KMS-11 (cell line): ENCODE data around the gene CACNA1D.

Source experiments
- H2AFZ ChIP-seq: fragments of 200-600 bp; sonication (generic); 2 replicates; pipeline ENCODE4 v1.6.1; 2016; ENCODE audit warnings: antibody characterized with exemption, mixed run types, low read depth
- H3K27ac ChIP-seq: fragments of 200-600 bp; sonication (generic); 2 replicates; pipeline ENCODE4 v1.6.1; 2016; ENCODE audit warnings: mild to moderate bottlenecking, mixed run types
- H3K27me3 ChIP-seq: fragments of 200-600 bp; sonication (generic); 2 replicates; pipeline ENCODE4 v1.6.1; 2017; ENCODE audit warnings: mild to moderate bottlenecking, low read depth, mixed run types, moderate library complexity; ENCODE audit not compliant: insufficient read depth
- H3K36me3 ChIP-seq: fragments of 200-600 bp; sonication (generic); 2 replicates; pipeline ENCODE4 v1.6.1; 2017; ENCODE audit warnings: mild to moderate bottlenecking, mixed run types; ENCODE audit not compliant: insufficient read depth
- H3K4me1 ChIP-seq: fragments of 200-600 bp; sonication (generic); 2 replicates; pipeline ENCODE4 v1.6.1; 2016; ENCODE audit warnings: mild to moderate bottlenecking, low read depth, mixed run types; ENCODE audit not compliant: poor library complexity, severe bottlenecking
- H3K4me2 ChIP-seq: fragments of 200-600 bp; sonication (generic); 2 replicates; pipeline ENCODE4 v1.7.0; 2016; ENCODE audit warnings: mild to moderate bottlenecking, mixed run types
- H3K4me3 ChIP-seq: fragments of 200-600 bp; sonication (generic); IDR thresholded peaks from 2 replicates; pipeline ENCODE4 v1.6.1; 2017; ENCODE audit warnings: low read depth, low read length, mixed read lengths; ENCODE audit not compliant: insufficient read depth
- H3K79me2 ChIP-seq: fragments of 200-600 bp; sonication (generic); 2 replicates; pipeline ENCODE4 v1.6.1; 2016; ENCODE audit warnings: low read depth, mixed run types; ENCODE audit not compliant: insufficient read depth
- H3K9ac ChIP-seq: fragments of 200-600 bp; sonication (generic); 2 replicates; pipeline ENCODE4 v1.6.1; 2016; ENCODE audit warnings: mild to moderate bottlenecking, mixed run types
- H4K20me1 ChIP-seq: fragments of 200-600 bp; sonication (generic); 2 replicates; pipeline ENCODE4 v1.6.1; 2016; ENCODE audit warnings: mild to moderate bottlenecking, mixed run types; ENCODE audit not compliant: insufficient read depth
- CTCF ChIP-seq: fragments of 200-600 bp; sonication (generic); conservative IDR thresholded peaks from 2 replicates; pipeline ENCODE4 v1.6.1; 2017; ENCODE audit warnings: low read depth, mild to moderate bottlenecking, antibody characterized with exemption, low read length, moderate library complexity, mixed read lengths

Gene CACNA1D

GRCh38 chr3:53709860-53710674, 215.7 kb downstream of the CACNA1D start:
- Histone ChIP-seq H3K4me2 (no peak overlapping the region), H3K27me3 (no peaks in the 10 kb centered on the region), H3K79me2 (no peaks in the 10 kb centered on the region), H3K27ac (no peak overlapping the region), H4K20me1 (no peaks in the 10 kb centered on the region), H3K9ac (no peak overlapping the region), H3K4me1 (peaks cover 29% of the 10 kb centered on the region), H2AFZ (peak overlapping the region; percentile 81), H3K4me3 (no peak overlapping the region), H3K36me3 (no peaks in the 10 kb centered on the region)
- peak; percentile 72 for TF ChIP-seq CTCF

GRCh38 chr3:53711387-53711786, 217.0 kb downstream of the CACNA1D start:
- Histone ChIP-seq H2AFZ (no peak overlapping the region), H3K4me1 (peaks cover 16% of the 10 kb centered on the region), H3K36me3 (no peaks in the 10 kb centered on the region), H4K20me1 (no peaks in the 10 kb centered on the region), H3K4me2 (no peak overlapping the region), H3K4me3 (no peak overlapping the region), H3K9ac (no peak overlapping the region), H3K79me2 (no peaks in the 10 kb centered on the region), H3K27ac (no peak overlapping the region), H3K27me3 (no peaks in the 10 kb centered on the region)
- no peak for TF ChIP-seq CTCF

GRCh38 chr3:53712817-53713388, 218.5 kb downstream of the CACNA1D start:
- no peaks in the 10 kb centered on the region for H3K36me3 ChIP-seq
- H3K4me3 ChIP-seq = no peak overlapping the region
- no peak overlapping the region for H3K27ac ChIP-seq
- H4K20me1 ChIP-seq = no peaks in the 10 kb centered on the region
- H3K79me2 ChIP-seq = no peaks in the 10 kb centered on the region
- no peak overlapping the region for H2AFZ ChIP-seq
- H3K9ac ChIP-seq = no peak overlapping the region
- no peaks in the 10 kb centered on the region for H3K27me3 ChIP-seq
- TF ChIP-seq CTCF = no peak
- H3K4me2 ChIP-seq = no peak overlapping the region
- H3K4me1 ChIP-seq = peaks cover 8% of the 10 kb centered on the region

GRCh38 chr3:53713626-53714025, 219.2 kb downstream of the CACNA1D start:
- Histone ChIP-seq H4K20me1 (no peaks in the 10 kb centered on the region), H3K36me3 (no peaks in the 10 kb centered on the region), H3K9ac (no peak overlapping the region), H3K27ac (no peak overlapping the region), H3K4me1 (peaks cover 8% of the 10 kb centered on the region), H3K27me3 (no peaks in the 10 kb centered on the region), H3K4me3 (no peak overlapping the region), H3K79me2 (no peaks in the 10 kb centered on the region), H2AFZ (no peak overlapping the region), H3K4me2 (no peak overlapping the region)
- no peak for TF ChIP-seq CTCF
